Immature natural killer cell (primary cell): ENCODE results near the gene ORM1. TPM values are rescaled to one million over a fixed set of nuclear protein-coding genes. Genes with fewer than 3 reads are reported as not detected.

Experiments used
- DNase-seq, 3 donors: peaks; one replicate each; pipeline ENCODE4 v3.0.0; 2022; ENCODE audit warnings: mixed read lengths in 1 of 3
- H3K27ac Mint-ChIP-seq, 6 donors: one replicate each; pipeline ENCODE4 v1.8.0; 2020; ENCODE audit warnings: mixed read lengths in 6 of 6, mild to moderate bottlenecking in 5 of 6, inconsistent platforms in 4 of 6, moderate library complexity in 3 of 6
- H3K27me3 Mint-ChIP-seq, 3 donors: one replicate each; pipeline ENCODE4 v1.8.0; 2020 to 2021; ENCODE audit warnings: low read depth in 3 of 3, mild to moderate bottlenecking in 3 of 3, mixed read lengths in 3 of 3, moderate library complexity in 3 of 3, inconsistent platforms in 1 of 3
- H3K36me3 Mint-ChIP-seq, 3 donors: one replicate each; pipeline ENCODE4 v1.8.0; 2020; ENCODE audit warnings: mixed read lengths in 3 of 3, inconsistent platforms in 2 of 3, mild to moderate bottlenecking in 2 of 3
- H3K4me1 Mint-ChIP-seq, 2 donors: one replicate each; pipeline ENCODE4 v1.8.0; 2020; ENCODE audit warnings: inconsistent platforms in 2 of 2, mild to moderate bottlenecking in 2 of 2, mixed read lengths in 2 of 2, moderate library complexity in 1 of 2
- H3K4me3 Mint-ChIP-seq, 5 donors: one replicate each; pipeline ENCODE4 v1.8.0; 2020; ENCODE audit warnings: mild to moderate bottlenecking in 5 of 5, mixed read lengths in 5 of 5, inconsistent platforms in 3 of 5, moderate library complexity in 3 of 5
- H3K9me3 Mint-ChIP-seq, 6 donors: one replicate each; pipeline ENCODE4 v1.8.0; 2020; ENCODE audit warnings: mild to moderate bottlenecking in 6 of 6, mixed read lengths in 6 of 6, inconsistent platforms in 4 of 6, moderate library complexity in 3 of 6
- polyA plus RNA-seq, 3 donors: library from polyadenylated mRNA; unstranded; fragments of 300-500 nt; fragmentation: Illumina TruSeq; gene quantifications; one replicate each; pipeline ENCODE4 v1.2.3, GENCODE V29; 2021

The ORM1 gene
- polyA plus RNA-seq, 3 donors from 2014 or later, result not detected

DNA sequence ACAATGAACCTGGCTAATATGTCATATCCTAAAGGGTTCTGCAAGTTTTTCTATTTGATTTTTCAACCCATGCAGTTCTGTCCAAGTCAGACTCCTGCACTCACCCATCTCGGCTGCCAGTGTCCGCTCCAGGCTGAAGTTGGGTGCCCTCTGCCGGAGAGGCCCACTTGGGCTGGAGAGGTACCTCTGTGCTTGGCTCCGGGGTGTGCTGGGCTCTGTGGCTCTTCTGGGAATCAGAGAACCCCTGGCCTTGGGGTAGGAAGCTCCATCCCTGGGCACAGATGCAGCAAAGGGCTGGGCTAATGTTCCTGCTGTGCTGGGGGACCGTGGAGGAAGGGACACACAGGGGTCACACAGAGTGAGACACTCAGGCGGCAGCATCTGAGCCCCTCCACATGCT lies 32.9 kb downstream of the ORM1 start:
- Mint-ChIP-seq H3K27me3 (peaks cover 0 to 5% (median 4%) of the 10 kb centered on the region in 3 donors), H3K4me3 (no peak overlapping the region), H3K4me1 (peaks cover 36 to 42% of the 10 kb centered on the region in 2 donors), H3K36me3 (peaks cover 26 to 50% (median 43%) of the 10 kb centered on the region in 3 donors), H3K9me3 (no peaks in the 10 kb centered on the region), H3K27ac (peak overlapping the region in 5 of 6 donors; percentile 84 to 98 (median 91))
- no peak for DNase-seq

DNA sequence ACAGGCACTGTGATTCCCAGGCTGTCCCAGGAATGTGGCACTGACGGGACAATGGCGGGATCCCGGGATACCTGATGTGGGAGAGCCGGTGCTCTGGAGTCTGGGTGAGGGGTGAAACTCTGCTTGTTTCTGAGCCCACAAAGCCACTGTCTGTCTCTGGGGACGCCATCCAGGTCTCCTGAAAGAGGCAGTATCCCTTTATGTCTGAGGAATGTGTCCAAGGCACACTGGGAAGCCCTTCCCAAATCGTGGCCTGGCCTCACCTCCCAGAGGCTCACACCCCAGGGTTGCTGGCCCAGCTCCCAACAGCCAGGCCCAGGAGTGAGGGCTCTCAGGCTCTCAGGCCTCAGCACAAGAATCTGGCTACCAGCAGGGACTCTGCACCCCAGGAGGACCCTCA lies 33.9 kb downstream of the ORM1 start:
- H3K4me1 Mint-ChIP-seq, result peaks cover 43 to 47% of the 10 kb centered on the region in 2 donors
- H3K9me3 Mint-ChIP-seq, result no peaks in the 10 kb centered on the region
- peak overlapping the region; percentile 90 to 98 (median 93) for H3K27ac Mint-ChIP-seq
- peaks cover 3 to 7% (median 5%) of the 10 kb centered on the region in 3 donors for H3K27me3 Mint-ChIP-seq
- no peak overlapping the region for H3K4me3 Mint-ChIP-seq
- DNase-seq, result no peak
- H3K36me3 Mint-ChIP-seq, result peaks cover 31 to 59% (median 49%) of the 10 kb centered on the region in 3 donors

- peaks cover 27 to 56% (median 46%) of the 10 kb centered on the region in 3 donors for H3K36me3 Mint-ChIP-seq
- peak overlapping the region; percentile 84 to 98 (median 92) for H3K27ac Mint-ChIP-seq
- H3K4me3 Mint-ChIP-seq, result no peak overlapping the region
- H3K9me3 Mint-ChIP-seq, result no peaks in the 10 kb centered on the region
- H3K4me1 Mint-ChIP-seq, result peaks cover 42 to 45% of the 10 kb centered on the region in 2 donors
- H3K27me3 Mint-ChIP-seq, result peaks cover 3 to 6% (median 5%) of the 10 kb centered on the region in 3 donors
- no peak for DNase-seq
Observed at GRCh38 chr9:114357360-114357759, 34.5 kb downstream of the ORM1 start.

GRCh38 chr9:114357911-114358328 lies 35.0 kb downstream of the ORM1 start:
- Mint-ChIP-seq H3K4me1 (peaks cover 47 to 49% of the 10 kb centered on the region in 2 donors), H3K9me3 (no peaks in the 10 kb centered on the region), H3K27ac (peak overlapping the region; percentile 90 to 98 (median 94)), H3K27me3 (peaks cover 3 to 6% (median 4%) of the 10 kb centered on the region in 3 donors), H3K36me3 (peaks cover 29 to 55% (median 46%) of the 10 kb centered on the region in 3 donors), H3K4me3 (no peak overlapping the region)
- no peak for DNase-seq

DNA sequence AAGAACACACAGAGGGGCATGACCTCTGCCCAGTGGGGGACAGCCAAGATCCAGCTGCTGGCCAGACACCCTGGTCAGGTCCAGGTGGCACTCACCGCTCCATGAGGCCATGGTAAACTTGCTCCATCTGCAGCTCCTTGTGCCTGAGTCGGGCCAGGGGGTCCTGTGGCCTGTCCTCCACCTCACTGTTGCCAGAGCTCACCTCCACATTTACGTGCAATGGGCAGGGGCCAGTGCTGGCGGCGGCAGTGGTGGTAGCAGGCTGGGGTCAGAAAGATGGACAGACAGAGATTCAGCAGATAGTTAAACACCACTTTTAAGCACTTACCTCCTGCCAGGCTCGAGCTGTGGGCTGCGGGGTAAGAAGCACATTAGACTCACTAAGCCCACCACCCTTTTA lies 36.9 kb downstream of the ORM1 start:
- peaks cover 66 to 68% of the 10 kb centered on the region in 2 donors for H3K4me1 Mint-ChIP-seq
- no peak overlapping the region for H3K4me3 Mint-ChIP-seq
- H3K27me3 Mint-ChIP-seq, result peaks cover 12 to 20% (median 18%) of the 10 kb centered on the region in 3 donors
- no peaks in the 10 kb centered on the region for H3K9me3 Mint-ChIP-seq
- no peak for DNase-seq
- H3K36me3 Mint-ChIP-seq, result peaks cover 48 to 73% (median 60%) of the 10 kb centered on the region in 3 donors
- H3K27ac Mint-ChIP-seq, result peak overlapping the region; percentile 90 to 99 (median 96)

GRCh38 chr9:114361542-114361941 lies 38.6 kb downstream of the ORM1 start:
- DNase-seq, result no peak
- Mint-ChIP-seq H3K36me3 (peaks cover 49 to 72% (median 61%) of the 10 kb centered on the region in 3 donors), H3K27me3 (peaks cover 19 to 30% (median 20%) of the 10 kb centered on the region in 3 donors), H3K9me3 (no peaks in the 10 kb centered on the region), H3K4me3 (peak overlapping the region in 2 of 5 donors; percentile 6 to 53), H3K4me1 (peaks cover 81% of the 10 kb centered on the region in 2 donors), H3K27ac (peak overlapping the region; percentile 90 to 99 (median 96))

DNA sequence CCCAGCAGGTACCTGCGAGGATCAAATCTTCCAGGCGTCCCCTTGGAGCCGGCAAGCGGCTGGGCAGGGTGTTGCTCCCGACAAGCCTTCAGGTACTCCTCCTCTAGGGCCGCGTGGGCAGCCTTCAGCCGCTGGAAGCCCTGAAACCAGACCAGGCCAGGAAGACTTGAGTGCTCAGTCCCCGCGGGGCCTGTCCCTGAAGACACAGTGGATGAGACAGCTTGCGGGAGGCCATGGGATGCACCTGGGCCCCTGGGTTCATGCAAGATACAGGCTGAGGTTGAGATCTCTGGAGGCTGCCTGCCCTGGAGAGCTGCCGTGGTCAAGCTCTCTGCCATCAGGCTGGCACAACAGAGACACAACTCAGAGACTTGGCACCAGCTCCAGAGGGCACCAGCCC lies 39.5 kb downstream of the ORM1 start:
- Mint-ChIP-seq H3K36me3 (peaks cover 52 to 72% (median 61%) of the 10 kb centered on the region in 3 donors), H3K4me1 (peaks cover 83 to 85% of the 10 kb centered on the region in 2 donors), H3K4me3 (no peak overlapping the region), H3K9me3 (no peaks in the 10 kb centered on the region), H3K27me3 (peaks cover 24 to 39% (median 25%) of the 10 kb centered on the region in 3 donors), H3K27ac (peak overlapping the region; percentile 90 to 99 (median 98))
- no peak for DNase-seq

- peaks cover 46 to 72% (median 60%) of the 10 kb centered on the region in 3 donors for H3K36me3 Mint-ChIP-seq
- peaks cover 85 to 90% of the 10 kb centered on the region in 2 donors for H3K4me1 Mint-ChIP-seq
- H3K27me3 Mint-ChIP-seq, result peaks cover 34 to 49% (median 36%) of the 10 kb centered on the region in 3 donors
- peak overlapping the region; percentile 90 to 99 (median 98) for H3K27ac Mint-ChIP-seq
- H3K9me3 Mint-ChIP-seq, result no peaks in the 10 kb centered on the region
- H3K4me3 Mint-ChIP-seq, result peak overlapping the region; percentile 57 to 75 (median 74)
- peak; percentile 53 to 69 (median 64) for DNase-seq
Observed at GRCh38 chr9:114363424-114363823, 40.5 kb downstream of the ORM1 start.

DNA sequence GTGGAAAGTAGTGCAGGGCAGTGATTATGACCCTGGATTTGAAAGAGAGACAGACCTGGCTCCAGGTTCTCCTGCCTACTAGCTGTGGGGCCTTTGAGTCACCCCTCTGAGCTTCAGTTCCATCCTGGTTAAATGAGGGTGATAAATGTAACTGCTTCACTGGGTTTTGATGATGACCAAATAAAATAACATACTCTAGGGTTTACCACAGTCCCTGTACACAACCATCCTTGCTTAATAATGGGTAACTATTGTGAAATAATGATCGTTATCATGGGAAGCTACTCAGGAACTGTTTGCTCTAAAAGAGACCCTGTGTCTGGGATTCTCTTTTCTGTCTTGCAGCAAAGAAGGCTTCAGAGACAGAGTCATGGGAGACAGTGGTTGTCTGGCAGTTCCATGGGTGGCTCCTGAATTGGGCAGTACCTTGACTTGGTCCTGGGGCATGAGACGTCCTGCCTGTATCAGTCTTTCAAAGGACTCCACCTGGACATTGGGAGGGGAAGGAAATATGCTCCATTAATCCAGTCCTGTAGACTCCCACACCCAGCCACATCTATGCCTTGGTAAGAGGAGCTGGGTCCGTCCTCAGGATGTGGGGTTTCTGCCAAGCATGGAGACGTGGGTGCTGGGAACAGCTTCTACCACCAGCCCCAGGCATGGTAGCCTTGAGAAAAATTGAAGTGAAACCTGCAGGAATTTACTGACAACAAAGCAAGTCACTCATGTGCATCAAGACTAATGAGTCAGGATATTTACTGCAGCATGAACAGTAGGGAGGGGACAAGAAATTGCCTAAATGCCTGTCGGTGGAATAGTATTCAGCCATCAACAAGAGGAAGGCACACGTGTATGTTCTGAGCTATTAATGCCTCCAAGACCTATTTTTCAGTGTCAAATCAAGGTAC lies 41.5 kb downstream of the ORM1 start:
- peak; percentile 47 to 64 (median 61) for DNase-seq
- Mint-ChIP-seq H3K9me3 (no peaks in the 10 kb centered on the region), H3K27me3 (peaks cover 37 to 57% (median 42%) of the 10 kb centered on the region in 3 donors), H3K4me3 (peak overlapping the region; percentile 57 to 75 (median 74)), H3K36me3 (peaks cover 42 to 64% (median 57%) of the 10 kb centered on the region in 3 donors), H3K4me1 (peaks cover 91 to 93% of the 10 kb centered on the region in 2 donors), H3K27ac (peak overlapping the region; percentile 90 to 99 (median 98))

GRCh38 chr9:114365194-114365593 lies 42.3 kb downstream of the ORM1 start:
- peak overlapping the region; percentile 90 to 99 (median 98) for H3K27ac Mint-ChIP-seq
- peaks cover 0 to 4% (median 0%) of the 10 kb centered on the region in 6 donors for H3K9me3 Mint-ChIP-seq
- no peak for DNase-seq
- H3K27me3 Mint-ChIP-seq, result peaks cover 45 to 65% (median 48%) of the 10 kb centered on the region in 3 donors
- H3K4me1 Mint-ChIP-seq, result peaks cover 93 to 95% of the 10 kb centered on the region in 2 donors
- peaks cover 41 to 58% (median 51%) of the 10 kb centered on the region in 3 donors for H3K36me3 Mint-ChIP-seq
- H3K4me3 Mint-ChIP-seq, result peak overlapping the region in 3 of 5 donors; percentile 57 to 75 (median 75)

- Mint-ChIP-seq H3K36me3 (peaks cover 29 to 51% (median 41%) of the 10 kb centered on the region in 3 donors), H3K27me3 (peaks cover 50 to 72% (median 58%) of the 10 kb centered on the region in 3 donors), H3K4me3 (peak overlapping the region; percentile 63 to 89 (median 74)), H3K27ac (peak overlapping the region; percentile 90 to 100 (median 94)), H3K9me3 (peaks cover 0 to 4% (median 0%) of the 10 kb centered on the region in 6 donors), H3K4me1 (peaks cover 92 to 93% of the 10 kb centered on the region in 2 donors)
- DNase-seq, result peak; percentile 82 to 90 (median 88)
Observed at GRCh38 chr9:114366334-114367128, 43.6 kb downstream of the ORM1 start.

- peaks cover 0 to 4% (median 0%) of the 10 kb centered on the region in 6 donors for H3K9me3 Mint-ChIP-seq
- H3K27ac Mint-ChIP-seq, result peak overlapping the region; percentile 90 to 100 (median 94)
Observed at GRCh38 chr9:114367366-114367765, 44.5 kb downstream of the ORM1 start.

More at GRCh38 chr9:114367366-114367765, 44.5 kb downstream of the ORM1 start:
- Mint-ChIP-seq H3K4me3 (peak overlapping the region; percentile 63 to 89 (median 74)), H3K27me3 (peaks cover 57 to 80% (median 63%) of the 10 kb centered on the region in 3 donors), H3K4me1 (peaks cover 94 to 98% of the 10 kb centered on the region in 2 donors), H3K36me3 (peaks cover 33 to 54% (median 38%) of the 10 kb centered on the region in 3 donors)
- DNase-seq, result peak in 1 of 3 donors; percentile 26
